Measurements from ENCODE around the gene TLX2. TPM values are rescaled to one million over a fixed set of nuclear protein-coding genes. Genes with fewer than 3 reads are reported as not detected.
A peak's percentile ranks its signal among the peaks of the same experiment; 100 is the strongest.
"Not testable (repeated sequence)": the region's sequence is repeated elsewhere in the genome, so short reads cannot be mapped to it uniquely, and the experiment has no call there.

Gene TLX2
- total and polyA plus RNA-seq, 2 of the 8 experiments (the other 6 are each of a cell fraction or from before 2014, with no cell fraction given), result 0.06 to 0.17 TPM

DNA sequence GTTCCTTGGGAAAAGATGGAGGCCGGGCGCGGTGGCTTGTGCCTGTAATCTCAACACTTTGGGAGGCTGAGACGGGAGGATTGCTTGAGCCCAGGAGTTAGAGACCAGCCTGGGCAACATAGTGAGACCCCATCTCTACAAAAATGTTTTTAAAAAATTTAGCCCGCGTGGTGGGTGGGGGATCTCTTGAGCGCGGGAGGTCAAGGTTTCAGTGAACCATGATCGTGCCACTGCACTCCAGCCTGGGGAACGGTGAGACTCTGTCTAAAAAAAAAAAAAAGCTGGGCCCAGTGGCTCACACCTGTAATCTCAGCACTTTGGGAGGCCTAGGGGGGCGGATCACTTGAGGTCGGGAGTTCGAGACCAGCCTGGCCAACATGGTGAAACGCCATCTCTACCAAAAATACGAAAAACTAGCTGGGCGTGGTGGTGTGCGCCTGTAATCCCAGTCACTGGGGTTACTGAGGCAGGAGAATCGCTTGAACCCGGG is 30.5 kb upstream of the TLX2 start:
- not testable (repeated sequence) for H2BK12ac ChIP-seq (ENCODE audit: low read depth, low read length); H3K79me2 ChIP-seq (ENCODE audit: control insufficient read depth in 1 of 2, insufficient read depth in 2 of 2, low read length in 2 of 2); H3K4me1 ChIP-seq (replicated peaks in 1 of 4; ENCODE audit: control insufficient read depth in 3 of 4, insufficient read depth in 4 of 4, low read length in 3 of 4); H2AFZ ChIP-seq (ENCODE audit: low read length); H4K20me1 ChIP-seq (replicated peaks in 1 of 2; ENCODE audit: control insufficient read depth in 1 of 2, insufficient read depth in 2 of 2, low read length in 2 of 2); H2BK5ac ChIP-seq (ENCODE audit: low read depth, low read length); H3K18ac ChIP-seq (ENCODE audit: extremely low read depth, low read length); H3K27me3 ChIP-seq (replicated peaks in 1 of 4; ENCODE audit: control insufficient read depth in 3 of 4, extremely low read depth in 1 of 4, insufficient read depth in 3 of 4, low read length in 3 of 4); H2BK120ac ChIP-seq (replicated peaks; ENCODE audit: low read depth, low read length); DNase-seq (ENCODE audit: low read depth in 1 of 2, low spot score in 2 of 2); H4K91ac ChIP-seq (replicated peaks; ENCODE audit: insufficient read length, low read length); H3K23ac ChIP-seq (ENCODE audit: insufficient read length); H3K4ac ChIP-seq (replicated peaks; ENCODE audit: insufficient read length, low read depth, low read length); H3K14ac ChIP-seq (ENCODE audit: insufficient read length); H2AK5ac ChIP-seq (ENCODE audit: low read depth, low read length); H3K56ac ChIP-seq (replicated peaks; ENCODE audit: insufficient read length, low read depth, low read length); H3K9ac ChIP-seq (replicated peaks in 1 of 4; ENCODE audit: extremely low read depth in 1 of 4, low read depth in 3 of 4, low read length in 3 of 4); H3K23me2 ChIP-seq (ENCODE audit: low read depth, low read length); H3K9me3 ChIP-seq (ENCODE audit: insufficient read depth in 2 of 2, low read depth in 1 of 2, low read length in 1 of 2); H2BK20ac ChIP-seq (ENCODE audit: low read length); H3K27ac ChIP-seq (ENCODE audit: low read depth, low read length); FAIRE-seq; H2BK15ac ChIP-seq (ENCODE audit: low read length); H3K36me3 ChIP-seq (ENCODE audit: control insufficient read depth in 2 of 4, insufficient read depth in 4 of 4, low read length in 3 of 4); H3K79me1 ChIP-seq (ENCODE audit: low read depth, low read length)
- peak; percentile 79; the same call in 1 of the 2 replicates for TF ChIP-seq KDM1A (IDR thresholded peaks at IDR 0.05; ENCODE audit: borderline replicate concordance, low read length)
- Histone ChIP-seq H3K4me3 (ENCODE audit: extremely low read depth in 1 of 4, insufficient read depth in 2 of 4, low read depth in 3 of 4, low read length in 4 of 4) (peak overlapping the region; percentile 69 to 99 (median 93); a peak in 7 of 8 replicates), H3K4me2 (ENCODE audit: insufficient read depth in 1 of 2, low read depth in 2 of 2, low read length in 2 of 2) (peak overlapping the region; percentile 98 to 100), H4K5ac (ENCODE audit: insufficient read length, low read depth, low read length) (peak overlapping the region; percentile 21), H4K8ac (ENCODE audit: extremely low read depth, insufficient read depth, low read length) (peak overlapping the region; percentile 89)
- CTCF ChIA-PET (ENCODE audit: partially characterized antibody), result interaction anchor here (0.7 to 8.0 kb wide), 19 partner anchors 9 to 104 kb away, joined by 3 to 73 read pairs (median 10); partner anchors contain the start of genes INO80B, LBX2, MOGS and MRPL53
- POLR2A ChIA-PET (ENCODE audit: partially characterized antibody), result interaction anchor here (0.9 to 7.3 kb wide), 16 partner anchors 9 to 103 kb away, joined by 3 to 85 read pairs (median 8); partner anchors contain the start of genes AUP1, HTRA2, INO80B and LBX2
- WGBS, 2 experiments (ENCODE audit: extremely low coverage in 1 of 2, insufficient coverage in 1 of 2, insufficient read length in 1 of 2, insufficient replicate concordance in 2 of 2, low coverage in 1 of 2, low lambda C conversion rate in 2 of 2, missing lambda C conversion rate in 1 of 2), result 90% methylated on average over 19 of the region's 19 CpGs; no CpG with 5 or more reads in 1 of the 2 experiments

Data from H1 (cell line).